PFSK-1 (cell line): ENCODE measurements around the gene CSRP3.

Experiments used
- POLR2AphosphoS5 ChIP-seq: IDR thresholded peaks from 2 replicates; pipeline ENCODE4 v1.6.1; 2012; ENCODE audit warnings: low read depth, mild to moderate bottlenecking, control low read depth, low read length, moderate library complexity
- SIN3A ChIP-seq: IDR thresholded peaks from 2 replicates; pipeline ENCODE4 v1.6.1; 2012; ENCODE audit warnings: mild to moderate bottlenecking, low read length, moderate library complexity, borderline replicate concordance; ENCODE audit not compliant: insufficient read depth

DNA sequence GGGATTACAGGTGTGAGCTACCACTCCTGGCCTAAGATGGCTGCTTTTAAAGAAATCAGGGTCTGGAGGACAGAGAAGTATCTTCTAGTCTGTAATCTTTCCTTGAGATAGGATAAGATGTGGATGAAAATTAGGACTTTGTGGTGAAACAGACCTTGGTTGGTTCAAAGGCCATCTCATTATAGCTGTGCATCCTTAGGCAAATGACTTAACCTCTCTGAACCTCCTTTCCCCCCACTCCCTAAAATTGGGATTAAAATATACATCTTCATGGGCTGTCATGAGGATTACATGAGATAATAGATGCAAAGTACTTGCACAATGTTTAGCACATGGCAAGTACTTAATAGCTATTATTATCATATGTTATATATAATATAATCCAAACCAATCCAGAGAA, 49.8 kb upstream of the CSRP3 start:
- no peak for TF ChIP-seq POLR2AphosphoS5
- TF ChIP-seq SIN3A: no peak
